KMS-11 (cell line): ENCODE data around the gene BRD3OS.

Experiments used
- H2AFZ ChIP-seq: fragments of 200-600 bp; sonication (generic); 2 replicates; pipeline ENCODE4 v1.6.1; 2016; ENCODE audit warnings: antibody characterized with exemption, mixed run types, low read depth
- H3K27ac ChIP-seq: fragments of 200-600 bp; sonication (generic); 2 replicates; pipeline ENCODE4 v1.6.1; 2016; ENCODE audit warnings: mild to moderate bottlenecking, mixed run types
- H3K27me3 ChIP-seq: fragments of 200-600 bp; sonication (generic); 2 replicates; pipeline ENCODE4 v1.6.1; 2017; ENCODE audit warnings: mild to moderate bottlenecking, low read depth, mixed run types, moderate library complexity; ENCODE audit not compliant: insufficient read depth
- H3K36me3 ChIP-seq: fragments of 200-600 bp; sonication (generic); 2 replicates; pipeline ENCODE4 v1.6.1; 2017; ENCODE audit warnings: mild to moderate bottlenecking, mixed run types; ENCODE audit not compliant: insufficient read depth
- H3K4me1 ChIP-seq: fragments of 200-600 bp; sonication (generic); 2 replicates; pipeline ENCODE4 v1.6.1; 2016; ENCODE audit warnings: mild to moderate bottlenecking, low read depth, mixed run types; ENCODE audit not compliant: poor library complexity, severe bottlenecking
- H3K4me2 ChIP-seq: fragments of 200-600 bp; sonication (generic); 2 replicates; pipeline ENCODE4 v1.7.0; 2016; ENCODE audit warnings: mild to moderate bottlenecking, mixed run types
- H3K4me3 ChIP-seq: fragments of 200-600 bp; sonication (generic); IDR thresholded peaks from 2 replicates; pipeline ENCODE4 v1.6.1; 2017; ENCODE audit warnings: low read depth, low read length, mixed read lengths; ENCODE audit not compliant: insufficient read depth
- H3K79me2 ChIP-seq: fragments of 200-600 bp; sonication (generic); 2 replicates; pipeline ENCODE4 v1.6.1; 2016; ENCODE audit warnings: low read depth, mixed run types; ENCODE audit not compliant: insufficient read depth
- H3K9ac ChIP-seq: fragments of 200-600 bp; sonication (generic); 2 replicates; pipeline ENCODE4 v1.6.1; 2016; ENCODE audit warnings: mild to moderate bottlenecking, mixed run types
- H4K20me1 ChIP-seq: fragments of 200-600 bp; sonication (generic); 2 replicates; pipeline ENCODE4 v1.6.1; 2016; ENCODE audit warnings: mild to moderate bottlenecking, mixed run types; ENCODE audit not compliant: insufficient read depth
- CTCF ChIP-seq: fragments of 200-600 bp; sonication (generic); conservative IDR thresholded peaks from 2 replicates; pipeline ENCODE4 v1.6.1; 2017; ENCODE audit warnings: low read depth, mild to moderate bottlenecking, antibody characterized with exemption, low read length, moderate library complexity, mixed read lengths

BRD3OS gene

DNA sequence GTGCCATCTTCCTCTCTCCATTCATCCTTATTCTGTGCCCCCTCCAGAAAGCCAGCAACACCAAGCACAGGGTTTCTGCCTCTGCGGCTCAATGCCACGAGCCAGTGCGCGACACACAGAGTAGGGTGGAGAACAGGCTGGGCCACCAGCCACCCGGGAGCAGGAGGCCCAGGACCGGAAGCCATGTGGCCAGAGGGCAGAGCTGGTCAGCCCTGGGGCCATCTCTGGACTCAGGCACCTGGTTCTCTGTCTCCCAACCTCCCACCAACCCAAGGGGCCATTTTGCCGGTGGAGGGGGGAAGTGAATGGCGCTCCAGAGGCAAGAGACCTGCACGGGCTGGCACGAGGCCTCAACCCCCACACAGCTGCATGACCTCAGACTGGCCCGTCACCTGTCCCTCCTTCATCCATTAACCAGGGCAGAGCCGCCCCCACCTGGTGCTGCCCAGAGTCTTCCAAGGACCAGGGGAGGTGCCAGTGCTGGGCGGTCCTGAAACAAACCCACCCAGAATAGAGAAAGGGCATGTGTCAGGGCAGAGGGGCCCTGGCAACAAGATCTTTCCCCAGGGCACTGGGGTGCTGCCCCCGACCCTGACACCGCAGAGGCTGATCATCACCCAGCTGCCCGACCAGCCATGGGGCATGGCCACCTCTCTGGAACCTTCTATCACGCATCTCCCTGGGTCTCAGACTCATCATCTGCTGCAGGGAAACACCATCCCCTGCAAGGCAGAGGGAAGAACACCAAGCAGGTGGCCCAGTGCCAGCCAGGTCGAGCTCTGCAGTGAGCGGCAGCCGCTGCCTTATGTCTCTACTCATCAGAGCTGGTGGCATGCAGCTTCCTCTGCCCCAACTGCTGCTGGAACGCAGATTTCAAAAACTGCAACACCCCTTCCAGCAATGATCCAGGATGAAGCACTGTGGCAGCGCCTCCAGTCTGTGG, 45.1 kb upstream of the BRD3OS start:
- H3K79me2 ChIP-seq = no peaks in the 10 kb centered on the region

DNA sequence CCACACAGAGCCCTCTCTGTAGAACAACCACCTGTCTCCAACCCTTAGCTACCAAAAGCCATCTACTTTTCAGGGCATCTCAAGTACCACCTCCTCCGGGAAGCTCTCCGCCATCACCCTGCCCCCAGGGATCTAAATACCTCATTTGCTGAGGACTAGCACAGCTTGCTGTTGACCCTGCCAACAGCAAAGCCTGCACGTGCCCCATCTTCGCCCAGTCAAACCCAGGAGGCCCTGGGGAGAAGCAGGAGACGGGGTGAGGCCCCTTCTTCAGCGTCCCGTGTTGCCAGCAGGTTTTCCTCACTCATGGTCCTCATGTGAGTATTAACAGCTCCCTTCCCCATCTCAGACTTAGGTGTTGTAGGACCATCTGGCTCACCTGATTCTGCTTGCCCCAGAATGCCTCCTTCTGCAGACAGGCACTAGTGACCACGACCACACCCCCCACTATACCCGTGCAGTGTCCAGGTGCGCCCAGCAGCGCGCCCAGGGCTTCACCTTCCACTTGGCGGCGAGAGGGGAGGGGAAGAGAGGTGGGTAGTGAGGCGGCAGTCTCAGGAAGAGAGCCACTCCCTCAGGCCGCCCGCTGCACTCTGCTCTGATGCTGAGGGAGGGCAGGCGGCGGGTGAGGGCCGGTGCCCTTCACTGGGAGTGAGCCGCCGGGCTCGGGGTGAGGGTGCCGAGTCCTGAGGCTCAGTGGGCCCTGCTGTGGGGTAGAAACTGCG, 44.3 kb upstream of the BRD3OS start:
- Histone ChIP-seq H4K20me1 (no peaks in the 10 kb centered on the region), H3K36me3 (no peaks in the 10 kb centered on the region), H3K79me2 (no peaks in the 10 kb centered on the region), H3K4me1 (no peaks in the 10 kb centered on the region), H3K9ac (no peak overlapping the region), H3K27ac (no peak overlapping the region), H3K27me3 (no peaks in the 10 kb centered on the region), H3K4me2 (no peak overlapping the region), H3K4me3 (no peak overlapping the region), H2AFZ (no peak overlapping the region)
- TF ChIP-seq CTCF = no peak

More for the DNA sequence above, 45.1 kb upstream of the BRD3OS start:
- H3K36me3 ChIP-seq = no peaks in the 10 kb centered on the region
- no peak overlapping the region for H3K4me2 ChIP-seq
- no peaks in the 10 kb centered on the region for H3K4me1 ChIP-seq
- H4K20me1 ChIP-seq = no peaks in the 10 kb centered on the region
- no peak overlapping the region for H3K9ac ChIP-seq
- no peak for TF ChIP-seq CTCF
- no peak overlapping the region for H2AFZ ChIP-seq
- H3K4me3 ChIP-seq = no peak overlapping the region
- no peak overlapping the region for H3K27ac ChIP-seq
- no peaks in the 10 kb centered on the region for H3K27me3 ChIP-seq

DNA sequence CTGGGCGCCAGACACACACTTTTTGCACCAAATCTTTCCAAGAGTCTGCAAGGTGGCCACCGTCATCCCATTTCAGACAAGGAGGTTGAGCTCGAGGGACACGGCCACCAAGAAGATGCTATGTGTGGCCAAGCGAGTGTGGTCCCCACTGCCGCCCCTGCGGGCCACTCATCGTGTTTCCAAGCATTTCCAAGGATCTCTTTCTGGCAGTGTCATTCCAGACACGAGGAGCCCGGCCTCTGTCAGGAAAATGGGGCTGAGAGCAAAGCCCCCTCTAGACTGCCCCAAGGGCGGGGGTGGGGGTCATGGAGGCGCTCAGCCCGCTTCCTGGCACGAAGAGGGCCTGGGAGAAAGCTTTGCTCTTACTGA, 43.7 kb upstream of the BRD3OS start:
- Histone ChIP-seq H3K4me2 (no peak overlapping the region), H3K79me2 (no peaks in the 10 kb centered on the region), H3K36me3 (no peaks in the 10 kb centered on the region), H3K27me3 (no peaks in the 10 kb centered on the region), H3K9ac (no peak overlapping the region), H4K20me1 (no peaks in the 10 kb centered on the region), H3K4me1 (no peaks in the 10 kb centered on the region), H2AFZ (no peak overlapping the region), H3K27ac (no peak overlapping the region), H3K4me3 (no peak overlapping the region)
- no peak for TF ChIP-seq CTCF

- Histone ChIP-seq H3K4me3 (no peak overlapping the region), H3K4me2 (no peak overlapping the region), H3K79me2 (no peaks in the 10 kb centered on the region), H3K27ac (no peak overlapping the region), H3K4me1 (no peaks in the 10 kb centered on the region), H4K20me1 (no peaks in the 10 kb centered on the region), H3K27me3 (no peaks in the 10 kb centered on the region), H2AFZ (no peak overlapping the region), H3K9ac (no peak overlapping the region), H3K36me3 (no peaks in the 10 kb centered on the region)
- no peak for TF ChIP-seq CTCF
These were observed 43.2 kb upstream of the BRD3OS start for GRCh38 chr9:133981958-133982681.
